A549 (cell line): ENCODE results near the gene GADD45B. TPM values are rescaled to one million over a fixed set of nuclear protein-coding genes. Genes with fewer than 3 reads are reported as not detected.
A peak's percentile ranks its signal among the peaks of the same experiment; 100 is the strongest.

Experiments
- ATAC-seq, 2 experiments: fragments of 200-7000 bp in 1 of 2; fragments of >200 bp in 1 of 2; cut with Nextera tagmentation in 1 of 2; cut with Tn5 transposase in 1 of 2; 3 replicates each; pipeline versions ENCODE4 v1.8.0 to v1.9.1; 2018 to 2020; ENCODE audit warnings: mild to moderate bottlenecking in 1 of 2, moderate library complexity in 1 of 2
- CTCF ChIA-PET: fragments of 300-600 bp; sonication (Branson Sonifier 250); formaldehyde crosslinking; extraction: SDS; loops from one replicate; lab custom pipeline; 2021; ENCODE audit warnings: antibody characterized with exemption, inconsistent platforms; lab: Yijun Ruan, JAX
- POLR2A ChIA-PET: fragments of 350-600 bp; formaldehyde crosslinking; extraction: SDS; loops from one replicate; lab custom pipeline; 2021; ENCODE audit warnings: antibody characterized with exemption, inconsistent platforms; lab: Yijun Ruan, JAX
- DNase-seq, 2 experiments: peaks; one replicate each; pipeline versions ENCODE4 v3.0.0 to v3.0.0-alpha.2; 2011 to 2016; ENCODE audit warnings: low read depth in 1 of 2, low spot score in 1 of 2
- FAIRE-seq: peaks from 2 replicates; lab custom pipeline; 2011; peaks lifted over from hg19 to GRCh38; lab: Jason Lieb, UNC
- H3K27ac ChIP-seq, 2 experiments: fragments of >200 bp; sonication (Bioruptor Twin); formaldehyde crosslinking; 3 replicates each; pipeline ENCODE4 v1.5.1; 2016 to 2017
- H3K4me1 ChIP-seq: fragments of >200 bp; sonication (Bioruptor Twin); formaldehyde crosslinking; 3 replicates; pipeline ENCODE4 v1.6.1; 2016
- H3K4me2 ChIP-seq: fragments of >200 bp; sonication (Bioruptor Twin); formaldehyde crosslinking; 3 replicates; pipeline ENCODE4 v1.6.1; 2016
- H3K4me3 ChIP-seq: fragments of >200 bp; sonication (Bioruptor Twin); formaldehyde crosslinking; 3 replicates; pipeline ENCODE4 v1.5.1; 2016
- H3K9me3 ChIP-seq: fragments of >200 bp; sonication (Bioruptor Twin); formaldehyde crosslinking; 3 replicates; pipeline ENCODE4 v1.6.1; 2016
- CHD4 ChIP-seq: fragments of 200-600 bp; sonication (generic); IDR thresholded peaks from 2 replicates; pipeline ENCODE4 v1.6.1; 2016; ENCODE audit warnings: antibody characterized with exemption, mild to moderate bottlenecking, borderline replicate concordance
- ESRRA ChIP-seq: fragments of 150-350 bp; IDR thresholded peaks from 2 replicates; pipeline ENCODE4 v1.6.1; 2014; ENCODE audit warnings: mild to moderate bottlenecking, low read length, borderline replicate concordance
- FOSL2 ChIP-seq, 2 experiments: fragments of 450-650 bp in 1 of 2; fragments of >200 bp in 1 of 2; sonication (Bioruptor Twin) in 1 of 2; formaldehyde crosslinking; IDR thresholded peaks; 2 replicates each; pipeline versions ENCODE4 v1.5.0 to v1.6.1; 2016 to 2020; ENCODE audit warnings: mild to moderate bottlenecking in 1 of 2, moderate library complexity in 1 of 2
- FOXS1 ChIP-seq: fragments of 250-450 bp; sonication (Bioruptor Pico); IDR thresholded peaks from 2 replicates; pipeline ENCODE4 v1.5.0; 2020; ENCODE audit warnings: mild to moderate bottlenecking, moderate library complexity
- GATA3 ChIP-seq: IDR thresholded peaks from 2 replicates; pipeline ENCODE4 v1.6.1; 2012; ENCODE audit warnings: borderline replicate concordance
- JUNB ChIP-seq: fragments of >200 bp; sonication (Bioruptor Twin); formaldehyde crosslinking; IDR thresholded peaks from 2 replicates; pipeline ENCODE4 v1.6.1; 2016
- MAFK ChIP-seq: fragments of 450-650 bp; IDR thresholded peaks from 2 replicates; pipeline ENCODE4 v1.6.1; 2014; ENCODE audit not compliant: partially characterized antibody
- MAX ChIP-seq: IDR thresholded peaks from 2 replicates; pipeline ENCODE4 v1.6.1; 2012
- MAZ ChIP-seq: fragments of 150-350 bp; IDR thresholded peaks from 2 replicates; pipeline ENCODE4 v1.6.1; 2014; ENCODE audit warnings: antibody characterized with exemption, low read depth, low read length, borderline replicate concordance
- NPAS2 ChIP-seq: fragments of 250-450 bp; sonication (Bioruptor Pico); IDR thresholded peaks from 2 replicates; pipeline ENCODE4 v1.8.0; 2022; ENCODE audit warnings: mild to moderate bottlenecking, moderate library complexity, borderline replicate concordance
- RAD21 ChIP-seq, 2 experiments: fragments of >200 bp in 1 of 2; sonication (Bioruptor Twin) in 1 of 2; formaldehyde crosslinking in 1 of 2; IDR thresholded peaks in 1 of 2; conservative IDR thresholded peaks in 1 of 2; 2 replicates in 1 of 2; 3 replicates in 1 of 2; pipeline ENCODE4 v1.6.1; 2012 to 2018; ENCODE audit warnings: inconsistent platforms in 1 of 2
- RCOR1 ChIP-seq: fragments of 150-350 bp; IDR thresholded peaks from 2 replicates; pipeline ENCODE4 v1.6.1; 2014; ENCODE audit warnings: antibody characterized with exemption, low read length, low read depth
- REST ChIP-seq: fragments of 200-600 bp; sonication (generic); IDR thresholded peaks from 2 replicates; pipeline ENCODE4 v1.6.1; 2016; ENCODE audit warnings: antibody characterized with exemption, mild to moderate bottlenecking, moderate library complexity
- TP53 ChIP-seq: fragments of 250-450 bp; sonication (Bioruptor Pico); IDR thresholded peaks from 2 replicates; pipeline ENCODE4 v1.5.0; 2021; ENCODE audit warnings: mild to moderate bottlenecking, moderate library complexity
- WGBS: methylation state at CpG from one replicate; pipeline ENCODE4 v1.1.6; 2017; ENCODE audit errors: missing lambda C conversion rate; 5-methylcytosine and 5-hydroxymethylcytosine counted together
- polyA plus RNA-seq, 4 experiments: library from polyadenylated mRNA; depleted of rRNA in 3 of 4; stranded (reverse); fragments of >200 nt; fragmentation: RNase III in 1 of 4; extraction: RNeasy Plus Mini Kit Qiagen cat#74134 plus additional on column Dnase treatment in 1 of 4; gene quantifications; 2 replicates in 3 of 4; 3 replicates in 1 of 4; pipeline ENCODE4 v1.2.3, GENCODE V29; 2011 to 2017
- TF ChIP-seq, protein P1 (sequence below): fragments of 250-450 bp; sonication (Bioruptor Pico); IDR thresholded peaks from 2 replicates; pipeline ENCODE4 v1.5.0; 2020; ENCODE audit warnings: low read depth, mild to moderate bottlenecking, moderate library complexity
- TF ChIP-seq, protein P2 (sequence below): fragments of >200 bp; sonication (Bioruptor Twin); formaldehyde crosslinking; IDR thresholded peaks from 3 replicates; pipeline ENCODE4 v1.6.1; 2016
- TF ChIP-seq, protein P3 (sequence below): IDR thresholded peaks from 2 replicates; pipeline ENCODE4 v1.6.1; 2012

Gene GADD45B
- polyA plus RNA-seq, 2 of the 4 experiments (the other 2 are of a cell fraction): 39.9 to 72.5 TPM

DNA sequence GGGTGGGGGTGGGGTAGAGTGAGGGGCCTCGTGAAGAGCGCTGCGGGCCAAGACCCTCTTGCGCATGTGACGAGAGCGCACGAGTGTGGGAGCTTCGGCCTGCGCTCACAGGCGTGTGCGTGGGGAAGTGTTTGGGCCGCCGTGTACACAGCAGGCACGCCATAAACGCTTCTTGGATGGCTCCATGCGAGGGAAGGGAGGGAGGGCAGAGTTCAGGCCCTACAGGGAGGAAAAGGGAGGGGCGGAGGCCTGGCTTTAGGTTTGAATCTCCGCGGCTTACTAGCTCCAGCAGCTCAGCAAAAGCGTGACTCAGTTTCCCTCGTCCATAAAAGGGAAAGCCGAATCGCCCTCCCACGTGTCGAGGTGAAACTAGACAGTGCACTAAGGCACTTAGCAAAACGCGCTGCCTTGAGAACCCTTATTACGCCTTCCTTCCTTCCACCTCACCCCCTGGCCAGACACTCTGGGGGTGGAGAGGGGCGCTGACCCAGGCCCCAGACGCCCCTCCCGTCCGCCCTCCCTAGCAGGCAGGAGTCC, 12.5 kb downstream of the GADD45B start:
- Histone ChIP-seq H3K27ac (peak overlapping the region; percentile 77 to 89; a peak in 5 of 6 replicates), H3K4me3 (no peak overlapping the region), H3K4me2 (peak overlapping the region; percentile 75), H3K4me1 (peaks cover 42% of the 10 kb centered on the region), H3K9me3 (no peaks in the 10 kb centered on the region)
- POLR2A ChIA-PET: interaction anchor here (1.0 kb wide), 1 partner anchor 12 kb away, joined by 4 read pairs; no protein-coding TSS in a partner anchor
- ATAC-seq (no peak), DNase-seq (no peak), FAIRE-seq (no peak)
- CTCF ChIA-PET: interaction anchor here (1.2 kb wide), 1 partner anchor 14 kb away, joined by 3 read pairs; no protein-coding TSS in a partner anchor
- TF ChIP-seq FOXS1: no peak
- 92% methylated on average over 29 of the region's 32 CpGs for WGBS

DNA sequence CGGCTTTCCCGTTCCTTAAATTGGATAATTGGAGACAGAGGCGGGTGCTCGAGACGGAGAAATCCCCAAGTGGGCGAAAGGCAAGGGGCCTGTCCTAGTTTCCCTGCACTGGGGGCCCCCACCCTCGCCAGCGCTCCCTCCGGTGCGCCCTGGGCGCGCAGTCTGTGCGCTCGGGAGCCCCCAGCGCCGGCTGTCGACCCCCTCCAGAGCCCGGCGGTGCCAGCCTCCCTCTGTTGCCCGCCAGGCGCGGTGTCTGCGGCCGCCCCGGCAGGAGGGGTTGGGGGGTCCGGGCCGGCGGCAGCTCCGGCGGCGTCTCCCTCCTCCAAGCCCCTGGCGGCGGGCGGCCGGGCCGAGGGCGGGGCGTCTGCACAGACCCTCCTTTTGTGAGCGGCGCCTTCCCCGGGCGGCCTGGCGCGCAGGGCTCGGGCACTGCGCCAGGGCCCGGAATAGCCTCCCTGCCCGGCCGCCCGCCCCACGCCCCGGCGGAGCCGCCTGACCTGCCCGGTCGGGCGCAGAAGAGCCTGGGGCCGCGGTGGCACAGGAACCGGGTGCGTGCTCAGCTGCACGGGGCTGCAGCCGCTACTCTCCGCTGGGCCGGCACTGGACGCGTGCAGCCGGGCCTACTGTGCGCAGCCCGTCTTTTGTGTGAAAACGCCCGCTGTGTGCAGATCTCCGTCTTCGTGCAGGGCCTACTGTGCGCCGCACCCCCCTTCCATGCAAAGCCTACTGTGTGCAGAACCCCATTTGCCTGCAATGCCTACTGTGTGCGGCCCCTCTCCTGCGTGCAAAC, 13.2 kb downstream of the GADD45B start:
- peak overlapping the region; percentile 75 for H3K4me2 ChIP-seq
- H3K4me1 ChIP-seq: peaks cover 49% of the 10 kb centered on the region
- peak overlapping the region; percentile 77 to 89 for H3K27ac ChIP-seq
- TF ChIP-seq, protein P1, sequence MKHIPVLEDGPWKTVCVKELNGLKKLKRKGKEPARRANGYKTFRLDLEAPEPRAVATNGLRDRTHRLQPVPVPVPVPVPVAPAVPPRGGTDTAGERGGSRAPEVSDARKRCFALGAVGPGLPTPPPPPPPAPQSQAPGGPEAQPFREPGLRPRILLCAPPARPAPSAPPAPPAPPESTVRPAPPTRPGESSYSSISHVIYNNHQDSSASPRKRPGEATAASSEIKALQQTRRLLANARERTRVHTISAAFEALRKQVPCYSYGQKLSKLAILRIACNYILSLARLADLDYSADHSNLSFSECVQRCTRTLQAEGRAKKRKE (CRISPR knock-in tag): no peak
- TF ChIP-seq MAX: 0 out of 2 replicates have a peak, but pooled peaks have one; percentile 25
- TF ChIP-seq ESRRA: no peak
- TF ChIP-seq, protein P2, sequence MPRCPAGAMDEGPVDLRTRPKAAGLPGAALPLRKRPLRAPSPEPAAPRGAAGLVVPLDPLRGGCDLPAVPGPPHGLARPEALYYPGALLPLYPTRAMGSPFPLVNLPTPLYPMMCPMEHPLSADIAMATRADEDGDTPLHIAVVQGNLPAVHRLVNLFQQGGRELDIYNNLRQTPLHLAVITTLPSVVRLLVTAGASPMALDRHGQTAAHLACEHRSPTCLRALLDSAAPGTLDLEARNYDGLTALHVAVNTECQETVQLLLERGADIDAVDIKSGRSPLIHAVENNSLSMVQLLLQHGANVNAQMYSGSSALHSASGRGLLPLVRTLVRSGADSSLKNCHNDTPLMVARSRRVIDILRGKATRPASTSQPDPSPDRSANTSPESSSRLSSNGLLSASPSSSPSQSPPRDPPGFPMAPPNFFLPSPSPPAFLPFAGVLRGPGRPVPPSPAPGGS: no peak
- TF ChIP-seq CHD4: peak; percentile 56; the same call in 1 of the 2 replicates
- ChIA-PET POLR2A (interaction anchor here (7.3 kb wide), 1 partner anchor 13 kb away, joined by 64 read pairs; the partner anchor contains the start of gene GADD45B), CTCF (interaction anchor here (0.7 to 1.4 kb wide), 2 partner anchors 45 to 91 kb away, joined by 3 to 4 read pairs; no protein-coding TSS in a partner anchor)
- ATAC-seq: peak; percentile 65 to 69
- peak in 1 of 2 experiments; percentile 53 for DNase-seq
- H3K9me3 ChIP-seq: no peaks in the 10 kb centered on the region
- WGBS: 42% methylated on average over 14 of the region's 78 CpGs
- peak overlapping the region; percentile 22; the same call in 1 of the 3 replicates for H3K4me3 ChIP-seq
- no peak for FAIRE-seq

DNA sequence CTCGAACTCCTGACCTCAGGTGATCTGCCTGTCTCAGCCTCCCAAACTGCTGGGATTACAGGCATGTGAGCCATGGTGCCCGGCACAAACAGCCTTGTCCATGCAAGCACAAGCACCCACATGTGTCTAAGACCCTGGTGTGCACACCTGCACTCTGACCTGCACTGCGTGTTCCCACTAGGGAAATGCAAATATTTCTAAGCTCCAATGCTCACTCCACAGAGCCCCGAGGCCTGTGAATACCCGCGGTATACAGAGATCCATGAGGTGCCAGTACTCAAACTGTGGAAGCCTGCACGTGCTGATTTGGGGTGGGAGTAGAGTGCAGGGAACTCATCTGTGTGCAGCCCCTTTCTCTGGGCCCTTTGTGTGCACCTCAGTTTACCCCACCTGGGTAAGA, 14.7 kb downstream of the GADD45B start:
- Histone ChIP-seq H3K27ac (peak overlapping the region; percentile 83 to 95), H3K4me1 (peaks cover 55% of the 10 kb centered on the region), H3K4me2 (peak overlapping the region; percentile 64), H3K9me3 (no peaks in the 10 kb centered on the region), H3K4me3 (no peak overlapping the region)
- ChIA-PET CTCF (interaction anchor here (0.7 to 1.4 kb wide), 4 partner anchors 10 to 88 kb away, joined by 3 to 4 read pairs (median 3); no protein-coding TSS in a partner anchor), POLR2A (interaction anchor here (7.3 kb wide), 1 partner anchor 14 kb away, joined by 64 read pairs; the partner anchor contains the start of gene GADD45B)
- TF ChIP-seq FOSL2 (IDR thresholded peaks at IDR 0.05) (no peak), FOSL2 (CRISPR knock-in tag; IDR thresholded peaks at IDR 0.05) (no peak), RAD21 (conservative IDR thresholded peaks at IDR 0.05 in 1 of 2, IDR thresholded peaks at IDR 0.05 in 1 of 2) (no peak), JUNB (no peak)
- DNase-seq (no peak), FAIRE-seq (no peak), ATAC-seq (no peak)
- 47% methylated on average over 7 of the region's 7 CpGs for WGBS

DNA sequence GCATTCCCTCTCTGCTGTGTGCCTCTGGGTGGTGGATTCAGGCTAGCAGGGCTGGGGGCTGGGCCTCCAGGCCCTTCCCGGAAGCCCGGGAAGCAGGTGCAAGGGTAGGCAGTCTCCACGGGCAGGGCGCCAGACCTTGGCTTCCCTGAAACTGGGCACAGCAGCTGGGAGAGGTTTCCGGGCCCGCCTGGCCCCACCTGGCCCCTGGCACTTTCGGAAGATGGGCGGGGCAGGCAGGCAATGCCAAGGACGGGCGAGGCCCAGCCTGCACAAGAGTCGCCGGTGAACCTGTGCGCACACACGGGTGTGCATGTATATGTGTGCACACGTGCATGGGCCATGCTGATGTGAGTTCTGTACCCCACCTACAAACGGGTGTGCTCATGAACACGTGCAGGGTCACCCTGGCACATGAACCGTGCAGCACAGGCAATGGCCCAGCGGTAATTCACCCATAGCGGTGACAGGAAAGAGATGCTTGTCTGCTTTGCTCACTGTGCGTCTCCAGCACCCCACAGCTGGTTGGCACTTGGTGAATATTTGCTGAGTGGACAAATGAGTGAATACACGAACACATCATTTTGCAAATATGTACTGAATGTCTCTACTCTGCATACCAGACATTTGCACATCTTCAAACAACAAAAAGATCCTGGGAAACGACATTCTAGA, 15.3 kb downstream of the GADD45B start:
- 4% methylated on average over 17 of the region's 23 CpGs for WGBS
- ATAC-seq: peak; percentile 19 to 20; a peak in 5 of 6 replicates
- CTCF ChIA-PET: interaction anchor here (1.0 to 1.4 kb wide), 2 partner anchors 11 to 123 kb away, joined by 3 read pairs; no protein-coding TSS in a partner anchor
- TF ChIP-seq NPAS2 (CRISPR knock-in tag) (no peak), REST (no peak), MAFK (peak; percentile 100), RCOR1 (no peak), GATA3 (peak; percentile 87), TP53 (CRISPR knock-in tag) (no peak), MAZ (no peak), JUNB (0 out of 2 replicates have a peak, but pooled peaks have one; percentile 36)
- TF ChIP-seq, protein P3, sequence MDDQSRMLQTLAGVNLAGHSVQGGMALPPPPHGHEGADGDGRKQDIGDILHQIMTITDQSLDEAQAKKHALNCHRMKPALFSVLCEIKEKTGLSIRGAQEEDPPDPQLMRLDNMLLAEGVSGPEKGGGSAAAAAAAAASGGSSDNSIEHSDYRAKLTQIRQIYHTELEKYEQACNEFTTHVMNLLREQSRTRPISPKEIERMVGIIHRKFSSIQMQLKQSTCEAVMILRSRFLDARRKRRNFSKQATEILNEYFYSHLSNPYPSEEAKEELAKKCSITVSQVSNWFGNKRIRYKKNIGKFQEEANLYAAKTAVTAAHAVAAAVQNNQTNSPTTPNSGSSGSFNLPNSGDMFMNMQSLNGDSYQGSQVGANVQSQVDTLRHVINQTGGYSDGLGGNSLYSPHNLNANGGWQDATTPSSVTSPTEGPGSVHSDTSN: no peak; the same call in none of the 2 replicates

More for the DNA sequence above, 15.3 kb downstream of the GADD45B start:
- Histone ChIP-seq H3K27ac (peak overlapping the region; percentile 83 to 95), H3K4me1 (peaks cover 60% of the 10 kb centered on the region), H3K9me3 (no peaks in the 10 kb centered on the region), H3K4me3 (no peak overlapping the region), H3K4me2 (peak overlapping the region; percentile 64)
- POLR2A ChIA-PET: interaction anchor here (7.3 kb wide), 1 partner anchor 15 kb away, joined by 64 read pairs; the partner anchor contains the start of gene GADD45B
- no peak for FAIRE-seq
- DNase-seq: peak in 1 of 2 experiments; percentile 81
